Left renal cortex interstitium (tissue), 4 donors: ENCODE results near the gene GNG12. TPM values are rescaled to one million over a fixed set of nuclear protein-coding genes. Genes with fewer than 3 reads are reported as not detected.
A peak's percentile ranks its signal among the peaks of the same experiment; 100 is the strongest.

Experiments
- DNase-seq, 4 donors: peaks; one replicate each; pipeline ENCODE4 v3.0.0-alpha.2; 2013; ENCODE audit warnings: low read depth in 4 of 4, low spot score in 2 of 4, missing footprints in 1 of 4
- polyA plus RNA-seq, 4 donors: library from polyadenylated mRNA; unstranded; fragments of 120-200 nt; gene quantifications; one replicate each; pipeline ENCODE4 v1.2.1, GENCODE V29; 2013; ENCODE audit not compliant: insufficient read length in 4 of 4

Gene GNG12
- polyA plus RNA-seq, 4 donors = 83.3 to 111 (median 106) TPM

DNA sequence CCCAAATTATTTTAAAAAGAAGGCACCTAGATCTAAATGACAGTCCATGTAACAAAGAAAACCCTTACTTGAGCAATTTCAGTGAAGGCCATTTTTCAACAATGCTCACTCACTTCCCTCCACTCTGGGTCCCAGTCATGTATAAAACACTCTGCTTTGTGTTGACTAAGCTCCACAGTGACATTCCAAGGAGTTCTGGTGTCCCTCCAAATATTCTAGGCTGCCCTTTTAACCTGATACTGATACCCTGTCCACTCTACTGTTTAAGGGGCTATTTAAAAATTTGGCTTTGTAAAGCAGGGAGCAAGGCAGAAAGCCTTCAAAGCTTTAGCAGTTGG is 73.6 kb downstream of the GNG12 start:
- no peak for DNase-seq

DNA sequence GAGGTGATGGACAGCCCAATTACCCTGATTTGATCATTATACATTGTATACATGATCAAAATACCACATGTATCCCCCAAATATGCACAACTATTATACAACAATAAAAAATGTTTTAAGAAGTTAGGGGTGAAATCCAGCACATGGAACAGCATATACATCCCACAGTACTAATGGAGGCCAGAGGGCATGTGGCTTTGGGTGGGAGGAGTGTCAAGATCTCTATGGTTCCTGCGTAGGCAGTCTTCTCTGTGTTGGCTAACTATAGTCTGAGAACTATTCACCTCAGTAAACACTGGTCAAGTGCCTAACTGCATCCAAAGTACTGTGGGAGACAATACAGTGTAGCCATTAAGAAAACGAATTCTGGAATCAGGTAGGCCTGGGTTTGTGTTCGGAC is 74.2 kb downstream of the GNG12 start:
- DNase-seq = no peak

- DNase-seq = no peak
These were observed 77.6 kb downstream of the GNG12 start for GRCh38 chr1:67755619-67756018.

DNA sequence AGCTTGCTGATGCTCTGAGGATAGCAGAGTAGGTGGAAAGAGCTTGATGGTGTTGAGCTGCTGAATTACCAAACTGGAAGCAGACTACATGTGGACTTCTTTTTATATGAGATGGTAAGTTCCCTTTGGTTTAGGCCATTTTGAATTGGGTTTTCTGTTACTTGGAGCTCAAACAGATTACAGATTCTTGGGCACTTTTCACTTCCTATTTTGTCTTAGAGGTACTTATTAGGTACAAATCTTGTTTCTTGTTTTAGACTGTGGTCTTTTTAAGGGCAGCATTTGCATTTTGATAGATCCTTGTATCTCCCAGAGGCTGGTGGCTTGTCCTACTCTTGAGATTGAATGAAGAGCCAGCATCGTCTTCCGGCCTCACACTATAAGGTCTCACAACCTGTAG is 78.1 kb downstream of the GNG12 start:
- no peak for DNase-seq

GRCh38 chr1:67754526-67754920 is 78.7 kb downstream of the GNG12 start:
- DNase-seq = no peak

DNA sequence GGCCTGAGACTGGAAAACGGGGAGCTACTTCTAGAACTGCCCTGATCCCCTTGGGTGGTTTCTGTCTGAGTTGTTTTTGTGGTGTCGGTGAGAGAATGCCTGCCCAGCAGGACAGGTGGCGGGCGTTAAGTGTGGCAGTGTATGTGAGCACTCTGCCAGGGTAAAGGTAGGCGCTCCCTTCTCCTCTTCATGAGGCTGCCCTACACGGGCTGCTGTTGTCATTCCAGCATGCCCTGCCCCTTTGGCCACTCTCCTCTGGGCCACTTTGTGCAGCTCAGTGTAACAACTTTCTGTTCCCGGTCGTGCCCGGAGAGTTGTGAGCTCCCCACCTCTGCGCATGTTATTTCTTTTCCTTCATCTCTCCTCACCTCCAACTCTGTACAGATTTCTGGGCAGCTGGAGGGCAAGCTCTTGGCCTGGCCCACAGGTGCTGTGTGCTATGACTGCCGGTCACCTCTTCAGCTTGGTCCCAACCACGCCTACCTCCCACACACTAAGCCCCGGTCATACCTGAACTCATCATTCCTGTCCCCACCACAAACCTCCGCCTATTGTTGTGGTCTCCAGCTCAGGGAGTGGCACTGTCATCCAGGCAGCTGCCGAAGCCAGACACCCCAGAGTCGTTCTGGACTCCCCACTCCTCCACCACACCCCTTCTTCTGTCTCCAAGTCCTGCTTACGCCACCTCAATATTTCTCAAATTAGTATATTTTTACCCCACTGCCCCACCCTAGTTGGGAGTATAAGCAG is 79.3 kb downstream of the GNG12 start:
- no peak for DNase-seq

DNA sequence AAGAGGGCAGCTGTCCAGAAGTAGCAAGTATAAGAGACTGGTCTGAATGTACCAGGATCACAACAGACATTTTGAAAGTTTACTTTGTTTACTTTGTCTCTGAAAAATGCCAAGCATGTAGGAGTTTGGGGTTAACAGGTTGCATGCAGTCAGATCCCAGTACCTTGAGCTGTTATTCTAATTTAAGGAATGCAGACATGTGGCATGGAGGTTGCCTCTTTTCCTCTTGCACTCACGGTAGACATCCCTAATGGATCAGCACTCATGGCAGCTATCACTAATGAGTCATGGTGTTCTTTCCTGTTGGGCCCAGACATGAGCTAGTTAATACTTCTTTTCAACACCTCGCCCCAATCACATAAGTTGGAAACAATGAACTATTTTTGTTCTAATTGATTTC is 81.0 kb downstream of the GNG12 start:
- DNase-seq = no peak

DNA sequence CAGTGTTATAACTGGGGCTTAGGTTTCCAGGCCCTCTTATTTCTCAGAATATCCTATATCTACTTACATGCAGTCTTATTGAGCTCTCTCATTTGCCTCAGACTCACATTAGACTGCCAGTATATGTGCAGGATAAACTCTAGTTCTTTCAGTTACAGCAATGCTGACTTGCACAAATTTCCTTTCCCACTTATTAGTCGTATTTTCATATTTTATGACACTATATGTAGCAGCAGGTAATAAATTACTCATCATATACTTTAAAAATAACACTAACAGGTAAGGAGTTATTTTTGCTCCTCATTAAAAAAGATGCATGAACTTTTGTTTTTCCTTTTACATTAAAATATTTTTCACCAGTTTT is 82.6 kb downstream of the GNG12 start:
- DNase-seq = no peak

DNA sequence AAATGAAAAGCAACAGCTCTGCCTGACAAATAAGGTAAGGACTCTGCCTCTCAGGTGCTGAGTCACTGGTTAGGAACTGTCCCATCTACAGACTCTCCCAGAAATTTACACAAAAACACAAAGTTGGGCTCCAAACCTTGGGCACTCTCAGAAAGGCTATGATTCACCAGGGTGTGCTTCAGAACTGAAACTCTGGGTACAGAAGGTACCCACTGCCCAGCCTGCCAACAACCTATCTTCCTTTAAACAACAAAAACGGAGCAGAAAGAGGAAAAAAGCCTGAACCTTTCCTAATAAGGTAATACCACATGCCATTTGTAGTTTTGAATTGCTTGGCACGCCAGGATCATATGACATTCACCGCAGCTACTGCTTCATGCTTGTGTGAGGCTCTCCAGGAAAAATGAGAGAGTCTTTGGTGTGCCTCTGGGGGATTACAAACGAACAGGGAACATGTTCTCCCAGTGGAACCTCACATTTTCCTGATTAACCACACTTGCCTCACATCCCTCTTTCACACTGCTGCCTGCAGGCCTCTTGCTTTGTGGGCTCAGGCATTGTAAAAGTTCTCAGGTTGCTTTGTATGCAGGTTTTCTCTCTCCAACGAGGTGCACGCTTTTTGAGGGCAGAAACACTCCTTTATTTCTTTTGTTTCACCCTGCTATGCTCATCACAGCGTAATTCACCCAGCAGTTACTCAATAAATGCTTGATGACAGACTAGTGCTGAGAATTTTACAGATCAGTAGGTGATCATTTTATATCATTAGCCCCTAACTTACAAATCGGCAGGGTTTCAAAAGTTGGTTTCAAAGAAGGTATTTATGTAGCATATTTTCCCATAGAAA is 83.2 kb downstream of the GNG12 start:
- no peak for DNase-seq

DNA sequence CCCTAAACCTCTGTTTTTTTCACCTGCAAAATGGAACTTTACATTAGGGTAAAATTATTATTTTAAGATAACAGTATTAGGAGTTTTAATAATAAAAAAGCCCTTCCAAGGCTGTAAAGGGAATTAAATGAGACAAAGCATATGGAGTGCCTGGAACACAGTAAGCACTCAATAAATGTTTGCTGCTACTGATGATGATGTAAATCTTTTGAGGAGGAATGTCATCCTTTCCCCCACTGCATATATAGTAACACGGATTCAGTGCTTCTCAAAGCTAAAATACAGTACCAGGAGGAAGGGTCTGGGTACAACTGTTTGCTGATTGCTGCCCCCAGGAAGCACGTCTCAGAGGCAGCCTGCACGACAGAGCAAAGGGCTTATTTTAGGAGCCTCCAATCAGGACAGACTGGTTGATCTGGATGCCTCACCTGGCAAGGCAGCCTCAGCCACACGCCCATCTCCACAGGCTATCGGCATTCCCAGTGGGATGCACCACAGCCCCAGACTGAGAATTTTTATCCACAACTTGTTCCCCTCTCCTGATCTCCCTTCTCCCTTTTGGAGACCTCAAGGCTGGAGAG is 83.9 kb downstream of the GNG12 start:
- DNase-seq = no peak

DNA sequence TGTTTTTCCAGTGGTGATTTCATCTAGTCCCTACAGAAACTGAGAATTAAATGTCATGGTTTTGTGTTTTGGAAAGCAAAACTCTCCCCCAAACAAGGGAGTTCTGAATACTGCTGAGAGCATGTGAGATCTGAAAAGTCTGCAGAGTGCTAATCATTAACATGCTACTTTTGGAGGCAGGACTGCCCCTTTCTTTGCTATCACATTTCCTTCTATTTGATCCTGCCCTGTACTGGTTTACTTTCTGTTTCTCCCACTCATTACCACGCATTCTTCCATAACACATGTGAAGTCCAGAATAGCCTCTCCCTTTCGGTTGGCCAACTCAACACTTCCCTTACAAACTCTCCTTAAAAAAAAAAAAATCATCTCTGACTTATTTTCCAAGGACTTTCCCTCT is 84.6 kb downstream of the GNG12 start:
- DNase-seq = peak in 1 of 4 donors; percentile 45

DNA sequence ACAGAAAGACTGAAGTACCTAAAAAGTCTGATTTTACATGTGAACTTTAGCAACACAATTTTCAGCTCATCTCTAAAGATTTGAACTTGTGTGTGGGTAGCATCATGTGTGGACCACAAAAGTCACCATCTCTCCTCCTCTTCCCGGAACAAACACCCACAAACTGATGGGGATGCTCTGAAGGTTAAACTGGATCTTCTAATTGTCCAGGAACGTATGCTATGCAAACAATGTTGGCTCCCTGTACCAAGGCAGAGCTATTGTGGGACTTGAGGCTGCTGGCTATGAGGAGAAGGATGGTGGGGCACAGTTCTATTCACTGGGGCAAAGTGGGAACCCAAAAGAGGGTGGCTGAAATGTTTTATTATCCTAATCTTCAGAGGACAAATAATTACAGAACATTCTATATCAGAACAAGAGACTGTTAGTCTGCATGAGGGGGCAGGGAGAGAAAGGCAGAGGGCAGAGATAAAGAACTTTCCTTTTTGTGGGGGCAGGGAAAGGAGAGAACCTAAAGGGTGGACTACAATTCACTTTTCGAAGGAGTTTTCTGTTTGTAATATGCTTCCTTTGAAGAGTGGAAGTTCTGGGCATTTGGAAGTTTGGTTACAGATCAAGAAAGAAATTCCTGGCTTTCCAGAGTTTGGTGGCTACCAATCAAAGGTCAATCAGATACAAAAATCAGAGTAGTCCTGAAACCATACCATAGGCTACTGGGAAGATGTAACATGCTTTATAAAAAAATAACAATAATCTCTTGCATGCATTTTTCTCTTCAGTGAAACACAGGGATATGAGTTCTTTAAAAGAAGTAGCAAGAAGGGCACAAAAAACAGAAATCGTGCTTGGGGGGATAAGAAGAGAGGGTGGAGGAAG is 85.4 kb downstream of the GNG12 start:
- no peak for DNase-seq

DNA sequence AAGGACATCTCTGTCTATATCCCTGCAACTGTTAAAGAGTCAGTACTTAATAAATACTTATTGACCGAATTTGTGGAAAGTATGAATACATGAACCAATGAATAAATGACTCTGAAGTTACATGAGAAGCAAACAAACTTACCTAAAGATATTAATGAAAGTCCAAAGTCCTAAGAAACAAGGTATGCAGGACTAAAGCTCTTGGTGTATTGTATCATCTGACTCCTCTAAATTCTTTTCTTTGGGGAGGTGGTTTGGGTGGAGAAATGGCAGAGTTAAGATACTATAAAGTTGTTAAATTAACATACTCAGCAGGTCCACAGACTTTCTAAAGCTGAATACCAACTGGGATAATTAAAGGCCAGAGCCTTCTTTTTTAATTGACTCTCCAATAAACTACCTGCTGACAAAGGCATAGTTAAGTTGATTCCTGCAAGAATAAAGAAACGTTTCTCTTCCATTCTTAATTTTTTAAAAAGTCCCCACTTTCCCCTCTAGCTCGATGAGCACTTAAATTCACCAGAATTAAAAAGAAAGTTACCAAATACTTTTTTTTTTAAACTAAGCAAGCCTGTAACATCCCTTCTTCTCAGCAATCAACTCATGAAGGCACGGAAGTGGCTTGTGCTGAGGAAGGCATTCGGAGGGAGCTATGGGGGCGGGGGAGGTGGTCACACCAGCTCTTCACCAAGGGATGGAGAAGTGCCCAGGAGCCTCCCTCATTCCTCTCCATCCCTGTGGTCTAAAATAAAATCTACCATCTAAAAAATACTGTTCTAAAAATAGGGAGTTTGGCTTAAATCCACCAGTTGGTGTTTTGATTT is 87.2 kb downstream of the GNG12 start:
- DNase-seq = no peak

DNA sequence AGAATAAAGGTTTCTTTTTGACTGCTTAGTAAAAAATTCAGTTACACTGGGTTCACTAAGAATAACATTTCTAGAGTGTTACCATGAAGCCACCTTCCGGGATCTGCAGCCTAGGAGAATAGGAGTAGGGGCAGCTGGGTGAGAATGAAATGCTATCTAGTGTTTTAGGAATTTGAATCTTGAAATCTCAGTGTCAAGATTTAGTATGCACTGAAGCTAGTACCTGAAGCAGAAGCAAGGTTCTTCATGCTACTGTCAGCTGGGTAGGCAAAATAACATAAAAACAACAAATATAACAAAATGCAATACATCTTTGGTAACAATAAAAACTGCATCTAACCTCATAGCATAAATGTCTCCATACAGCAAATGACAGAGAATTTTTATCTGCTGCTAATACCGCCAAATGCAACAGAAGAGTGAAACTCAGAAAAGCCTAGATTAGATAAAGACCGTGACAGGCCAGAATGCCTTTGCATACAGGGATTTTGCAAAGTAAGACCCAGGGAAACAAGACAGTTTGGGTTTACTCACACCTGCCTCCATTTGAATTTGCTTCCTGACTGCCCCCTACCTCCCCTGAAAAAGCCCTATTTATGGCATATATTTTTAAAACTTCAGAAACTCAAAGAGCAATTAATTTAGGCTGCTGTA is 90.1 kb downstream of the GNG12 start:
- DNase-seq = no peak

DNA sequence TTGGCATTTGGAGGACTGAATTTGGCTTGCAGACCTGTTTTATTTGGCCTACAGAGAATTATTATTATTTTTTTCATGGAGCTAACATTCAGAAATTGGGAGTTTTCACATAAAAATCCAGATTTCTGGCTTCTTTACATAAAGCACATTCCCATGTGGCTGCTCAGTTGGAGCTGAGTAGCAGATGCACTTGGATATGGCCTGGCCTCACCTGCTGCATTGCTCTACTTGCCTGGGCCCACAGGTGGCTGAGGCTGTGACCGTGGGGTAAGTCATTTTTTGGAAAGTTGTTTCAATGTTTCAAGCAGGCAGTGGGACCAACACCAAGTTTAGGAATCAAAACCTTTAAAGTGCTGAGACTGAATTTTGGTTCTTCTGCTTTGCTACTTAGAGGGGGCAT is 91.5 kb downstream of the GNG12 start:
- no peak for DNase-seq

DNA sequence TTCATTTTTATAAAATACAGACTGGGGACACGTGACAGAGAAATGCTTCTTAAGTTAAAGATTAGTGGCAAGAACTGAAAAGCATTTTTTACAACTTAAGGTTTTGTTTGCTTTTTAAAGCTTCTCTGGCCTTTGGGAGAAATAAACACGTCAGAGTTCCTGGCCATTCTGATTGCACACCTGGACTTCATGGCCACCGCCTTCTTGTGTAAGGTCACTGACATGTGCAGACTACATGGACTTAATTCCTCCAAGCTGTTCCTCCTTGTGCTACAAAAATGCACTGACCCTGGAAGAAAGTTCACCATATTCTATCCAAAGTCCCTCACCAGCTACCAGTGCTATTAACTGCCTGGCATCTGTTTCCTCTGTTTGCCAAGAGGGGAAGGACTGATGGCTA is 92.1 kb downstream of the GNG12 start:
- no peak for DNase-seq

DNA sequence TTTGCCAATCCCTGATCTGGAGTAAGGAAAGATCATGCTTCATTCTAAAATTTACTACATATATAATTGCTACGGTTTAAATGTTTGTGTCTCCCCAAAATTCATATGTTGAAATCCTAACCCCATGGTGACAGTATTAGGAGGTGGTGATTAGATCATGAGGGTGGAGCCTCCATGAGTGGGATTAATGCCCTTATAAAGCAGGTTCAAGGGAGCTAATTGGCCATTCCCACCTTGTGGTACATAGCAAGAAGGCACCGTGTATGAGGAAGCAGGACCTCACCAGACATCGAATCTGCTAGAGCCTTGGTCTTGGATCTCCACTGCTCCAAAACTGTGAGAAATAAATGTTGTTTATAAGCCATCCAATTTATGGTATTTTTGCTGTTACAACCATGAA is 92.7 kb downstream of the GNG12 start:
- no peak for DNase-seq

DNA sequence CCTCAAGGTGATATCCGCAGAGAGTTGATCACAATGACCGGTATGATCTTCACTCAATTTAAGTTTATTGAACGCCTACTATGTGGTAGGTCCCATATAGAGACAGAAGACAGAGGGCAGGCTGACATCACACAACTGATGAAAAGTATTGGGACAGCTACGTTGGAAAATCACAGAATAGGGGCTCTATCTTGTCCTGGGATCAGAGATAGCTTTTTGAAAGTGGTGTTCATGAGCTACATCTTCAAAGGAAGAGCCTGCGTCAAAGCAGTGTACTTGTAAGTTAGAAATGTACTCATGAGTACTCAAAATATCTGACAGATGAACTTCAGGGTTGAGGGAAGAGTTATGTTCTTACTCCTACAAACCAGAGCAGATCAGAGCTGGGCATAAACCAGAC is 93.9 kb downstream of the GNG12 start:
- DNase-seq = no peak

- DNase-seq = no peak
These were observed 94.9 kb downstream of the GNG12 start for GRCh38 chr1:67738401-67738800.

DNA sequence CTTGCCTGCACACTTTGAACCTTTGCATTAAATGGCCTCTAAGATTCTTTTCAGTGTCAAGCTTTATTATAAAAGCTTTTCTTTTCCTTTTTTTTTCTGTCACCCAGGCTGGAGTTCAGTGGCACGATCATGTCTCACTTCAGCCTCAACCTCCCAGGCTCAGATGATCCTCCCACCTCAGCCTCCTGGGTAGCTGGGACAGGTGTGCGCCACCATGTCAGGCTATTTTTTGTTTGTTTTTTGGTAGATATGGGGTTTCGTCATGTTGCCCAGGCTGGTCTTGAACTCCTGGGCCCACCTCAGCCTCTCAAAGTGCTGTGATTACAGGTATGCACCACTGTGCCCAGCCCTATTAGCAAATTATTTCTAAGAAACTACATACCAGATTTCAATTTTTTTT is 95.4 kb downstream of the GNG12 start:
- DNase-seq = no peak
